DMS114 treated with DMSO at 0.1 percent for 48 hours (cell line): ENCODE data around the gene HLCS.

Experiments
- DNase-seq: peaks from one replicate; lab custom pipeline; 2025; ENCODE audit not compliant: unreplicated experiment; lab: John Stamatoyannopoulos, UW

HLCS gene

GRCh38 chr21:36887963-36888362, 78.5 kb downstream of the HLCS start:
- no peak for DNase-seq

GRCh38 chr21:36883532-36884486, 82.7 kb downstream of the HLCS start:
- no peak for DNase-seq

GRCh38 chr21:36882776-36883175, 83.7 kb downstream of the HLCS start:
- no peak for DNase-seq

- DNase-seq, result no peak
These were observed 85.2 kb downstream of the HLCS start for GRCh38 chr21:36881228-36881627.

GRCh38 chr21:36879827-36880226, 86.6 kb downstream of the HLCS start:
- DNase-seq, result no peak

- DNase-seq, result no peak
These were observed 88.7 kb downstream of the HLCS start for GRCh38 chr21:36877741-36878140.

GRCh38 chr21:36874665-36875064, 91.8 kb downstream of the HLCS start:
- no peak for DNase-seq

- DNase-seq, result no peak
These were observed 93.0 kb downstream of the HLCS start for GRCh38 chr21:36873513-36873912.

- no peak for DNase-seq
These were observed 99.1 kb downstream of the HLCS start for GRCh38 chr21:36867291-36867905.

- no peak for DNase-seq
These were observed 100.0 kb downstream of the HLCS start for GRCh38 chr21:36866419-36866818.

- no peak for DNase-seq
These were observed 101.5 kb downstream of the HLCS start for GRCh38 chr21:36864974-36865373.

- DNase-seq, result no peak
These were observed 103.2 kb downstream of the HLCS start for GRCh38 chr21:36863260-36863659.

- no peak for DNase-seq
These were observed 104.7 kb downstream of the HLCS start for GRCh38 chr21:36861595-36862323.

- no peak for DNase-seq
These were observed 105.5 kb downstream of the HLCS start for GRCh38 chr21:36860736-36861594.

GRCh38 chr21:36859744-36860501, 106.5 kb downstream of the HLCS start:
- no peak for DNase-seq

- no peak for DNase-seq
These were observed 108.0 kb downstream of the HLCS start for GRCh38 chr21:36858320-36858957.

GRCh38 chr21:36856643-36857042, 109.8 kb downstream of the HLCS start:
- DNase-seq, result no peak

- DNase-seq, result no peak
These were observed 112.1 kb downstream of the HLCS start for GRCh38 chr21:36854391-36854790.

GRCh38 chr21:36852864-36853263, 113.6 kb downstream of the HLCS start:
- DNase-seq, result no peak

GRCh38 chr21:36852293-36852692, 114.2 kb downstream of the HLCS start:
- no peak for DNase-seq
